ENCODE measurements around the gene CA9. TPM values are rescaled to one million over a fixed set of nuclear protein-coding genes. Genes with fewer than 3 reads are reported as not detected.

Gene CA9
- total and polyA plus RNA-seq, 2 donors = 0.37 to 1.8 TPM

- 91% methylated on average over 13 of the region's 13 CpGs for WGBS
- Histone ChIP-seq H3K4me3 (ENCODE audit: low read depth, low read length) (no peak overlapping the region), H3K36me3 (ENCODE audit: insufficient read depth) (peaks cover 23% of the 10 kb centered on the region), H3K4me1 (ENCODE audit: insufficient read depth) (no peaks in the 10 kb centered on the region), H3K27ac (ENCODE audit: low read depth) (no peak overlapping the region)
- DNase-seq (ENCODE audit: extremely low spot score) = no peak
Observed at GRCh38 chr9:35714579-35715252, 41.0 kb downstream of the CA9 start.

GRCh38 chr9:35716230-35716629 is 42.5 kb downstream of the CA9 start:
- 81% methylated on average over 4 of the region's 4 CpGs for WGBS
- no peak overlapping the region for H3K27ac ChIP-seq (ENCODE audit: low read depth)
- H3K4me1 ChIP-seq (ENCODE audit: insufficient read depth) = no peaks in the 10 kb centered on the region
- DNase-seq (ENCODE audit: extremely low spot score) = no peak
- H3K36me3 ChIP-seq (ENCODE audit: insufficient read depth) = peaks cover 23% of the 10 kb centered on the region
- H3K4me3 ChIP-seq (ENCODE audit: low read depth, low read length) = no peak overlapping the region

- WGBS = 89% methylated on average over 14 of the region's 14 CpGs
- Histone ChIP-seq H3K36me3 (ENCODE audit: insufficient read depth) (peaks cover 20% of the 10 kb centered on the region), H3K27ac (ENCODE audit: low read depth) (no peak overlapping the region), H3K4me1 (ENCODE audit: insufficient read depth) (no peaks in the 10 kb centered on the region), H3K4me3 (ENCODE audit: low read depth, low read length) (no peak overlapping the region)
- no peak for DNase-seq (ENCODE audit: extremely low spot score)
Observed at GRCh38 chr9:35717132-35717870, 43.6 kb downstream of the CA9 start.

GRCh38 chr9:35718721-35719511 is 45.2 kb downstream of the CA9 start:
- Histone ChIP-seq H3K4me1 (ENCODE audit: insufficient read depth) (no peaks in the 10 kb centered on the region), H3K27ac (ENCODE audit: low read depth) (no peak overlapping the region), H3K4me3 (ENCODE audit: low read depth, low read length) (no peak overlapping the region), H3K36me3 (ENCODE audit: insufficient read depth) (peaks cover 10% of the 10 kb centered on the region)
- DNase-seq (ENCODE audit: extremely low spot score) = no peak
- 86% methylated on average over 15 of the region's 15 CpGs for WGBS

GRCh38 chr9:35719546-35719945 is 45.8 kb downstream of the CA9 start:
- Histone ChIP-seq H3K27ac (ENCODE audit: low read depth) (no peak overlapping the region), H3K4me1 (ENCODE audit: insufficient read depth) (no peaks in the 10 kb centered on the region), H3K36me3 (ENCODE audit: insufficient read depth) (peaks cover 6% of the 10 kb centered on the region), H3K4me3 (ENCODE audit: low read depth, low read length) (no peak overlapping the region)
- 92% methylated on average over 4 of the region's 4 CpGs for WGBS
- no peak for DNase-seq (ENCODE audit: extremely low spot score)

- H3K4me3 ChIP-seq (ENCODE audit: low read depth, low read length) = no peak overlapping the region
- H3K36me3 ChIP-seq (ENCODE audit: insufficient read depth) = peaks cover 4% of the 10 kb centered on the region
- H3K27ac ChIP-seq (ENCODE audit: low read depth) = no peak overlapping the region
- 85% methylated on average over 2 of the region's 2 CpGs for WGBS
- no peak for DNase-seq (ENCODE audit: extremely low spot score)
- H3K4me1 ChIP-seq (ENCODE audit: insufficient read depth) = no peaks in the 10 kb centered on the region
Observed at GRCh38 chr9:35723426-35723825, 49.7 kb downstream of the CA9 start.

GRCh38 chr9:35723908-35724307 is 50.2 kb downstream of the CA9 start:
- H3K36me3 ChIP-seq (ENCODE audit: insufficient read depth) = peaks cover under 1% of the 10 kb centered on the region
- H3K27ac ChIP-seq (ENCODE audit: low read depth) = no peak overlapping the region
- 95% methylated on average over 8 of the region's 8 CpGs for WGBS
- DNase-seq (ENCODE audit: extremely low spot score) = no peak
- H3K4me1 ChIP-seq (ENCODE audit: insufficient read depth) = no peaks in the 10 kb centered on the region
- H3K4me3 ChIP-seq (ENCODE audit: low read depth, low read length) = no peak overlapping the region

GRCh38 chr9:35725362-35725761 is 51.6 kb downstream of the CA9 start:
- WGBS = 91% methylated on average over 11 of the region's 11 CpGs
- Histone ChIP-seq H3K4me3 (ENCODE audit: low read depth, low read length) (no peak overlapping the region), H3K27ac (ENCODE audit: low read depth) (no peak overlapping the region), H3K4me1 (ENCODE audit: insufficient read depth) (peaks cover 2% of the 10 kb centered on the region), H3K36me3 (ENCODE audit: insufficient read depth) (no peaks in the 10 kb centered on the region)
- no peak for DNase-seq (ENCODE audit: extremely low spot score)

- H3K4me3 ChIP-seq (ENCODE audit: low read depth, low read length) = no peak overlapping the region
- H3K27ac ChIP-seq (ENCODE audit: low read depth) = no peak overlapping the region
- 38% methylated on average over 3 of the region's 3 CpGs for WGBS
- no peak for DNase-seq (ENCODE audit: extremely low spot score)
- no peaks in the 10 kb centered on the region for H3K36me3 ChIP-seq (ENCODE audit: insufficient read depth)
- peaks cover 4% of the 10 kb centered on the region for H3K4me1 ChIP-seq (ENCODE audit: insufficient read depth)
Observed at GRCh38 chr9:35726931-35727330, 53.2 kb downstream of the CA9 start.

- no peak for DNase-seq (ENCODE audit: extremely low spot score)
- WGBS = 15% methylated on average over 5 of the region's 5 CpGs
- peak overlapping the region; percentile 42 for H3K27ac ChIP-seq (ENCODE audit: low read depth)
- H3K36me3 ChIP-seq (ENCODE audit: insufficient read depth) = no peaks in the 10 kb centered on the region
- H3K4me3 ChIP-seq (ENCODE audit: low read depth, low read length) = no peak overlapping the region
- peaks cover 4% of the 10 kb centered on the region for H3K4me1 ChIP-seq (ENCODE audit: insufficient read depth)
Observed at GRCh38 chr9:35727676-35728040, 53.9 kb downstream of the CA9 start.

- peak overlapping the region; percentile 1 for H3K4me3 ChIP-seq (ENCODE audit: low read depth, low read length)
- peaks cover 4% of the 10 kb centered on the region for H3K4me1 ChIP-seq (ENCODE audit: insufficient read depth)
- peak overlapping the region; percentile 42 for H3K27ac ChIP-seq (ENCODE audit: low read depth)
- H3K36me3 ChIP-seq (ENCODE audit: insufficient read depth) = no peaks in the 10 kb centered on the region
- DNase-seq (ENCODE audit: extremely low spot score) = peak; percentile 37
- WGBS = 6% methylated on average over 10 of the region's 10 CpGs
Observed at GRCh38 chr9:35728041-35728971, 54.6 kb downstream of the CA9 start.

GRCh38 chr9:35729101-35729500 is 55.4 kb downstream of the CA9 start:
- peak overlapping the region; percentile 16 for H3K4me3 ChIP-seq (ENCODE audit: low read depth, low read length)
- H3K4me1 ChIP-seq (ENCODE audit: insufficient read depth) = peaks cover 4% of the 10 kb centered on the region
- no peak for DNase-seq (ENCODE audit: extremely low spot score)
- WGBS = 33% methylated on average over 3 of the region's 3 CpGs
- H3K27ac ChIP-seq (ENCODE audit: low read depth) = no peak overlapping the region
- H3K36me3 ChIP-seq (ENCODE audit: insufficient read depth) = no peaks in the 10 kb centered on the region

Measured in urinary bladder (tissue), 4 donors.